PC-9 (cell line): Measurements from ENCODE around the gene MED19. TPM values are rescaled to one million over a fixed set of nuclear protein-coding genes. Genes with fewer than 3 reads are reported as not detected.
A peak's percentile ranks its signal among the peaks of the same experiment; 100 is the strongest.

Experiments
- BruUV-seq: library from RNA; stranded (reverse); fragments of 400-500 nt; replicated peaks from 2 replicates; lab custom pipeline; 2021; lab: Mats Ljungman, UMichigan
- CTCF ChIA-PET: fragments of 300-600 bp; sonication (Branson Sonifier 250); formaldehyde crosslinking; loops from one replicate; lab custom pipeline; 2022; ENCODE audit warnings: antibody characterized with exemption; lab: Charles Lee
- POLR2A ChIA-PET: fragments of 300-600 bp; sonication (Branson Sonifier 250); formaldehyde crosslinking; loops from one replicate; lab custom pipeline; 2022; ENCODE audit warnings: antibody characterized with exemption; ENCODE audit not compliant: unreplicated experiment; lab: Charles Lee
- DNase-seq, 2 experiments: peaks; one replicate each; pipeline versions ENCODE4 v3.0.0 to v3.0.0-alpha.2; 2015 to 2022; ENCODE audit warnings: mixed read lengths in 1 of 2
- H2AFZ ChIP-seq: fragments of 200-600 bp; sonication (generic); 2 replicates; pipeline ENCODE4 v1.8.1; 2017; ENCODE audit warnings: antibody characterized with exemption
- H3F3A ChIP-seq: fragments of 200-600 bp; sonication (generic); 2 replicates; pipeline ENCODE4 v1.8.1; 2017; ENCODE audit warnings: antibody characterized with exemption, mild to moderate bottlenecking, low read depth; ENCODE audit not compliant: insufficient read depth
- H3K27ac ChIP-seq: fragments of 200-600 bp; sonication (generic); 2 replicates; pipeline ENCODE4 v1.6.1; 2016; ENCODE audit warnings: mixed run types
- H3K27me3 ChIP-seq: fragments of 200-600 bp; sonication (generic); 2 replicates; pipeline ENCODE4 v1.6.1; 2016; ENCODE audit warnings: low read depth, mixed run types; ENCODE audit not compliant: insufficient read depth
- H3K36me3 ChIP-seq: fragments of 200-600 bp; sonication (generic); 2 replicates; pipeline ENCODE4 v1.6.1; 2016; ENCODE audit warnings: low read depth, mixed run types
- H3K4me1 ChIP-seq: fragments of 200-600 bp; sonication (generic); replicated peaks from 2 replicates; pipeline ENCODE4 v1.6.1; 2016; ENCODE audit warnings: mixed run types; ENCODE audit not compliant: insufficient read depth
- H3K4me2 ChIP-seq: fragments of 200-600 bp; sonication (generic); 2 replicates; pipeline ENCODE4 v1.6.1; 2017; ENCODE audit warnings: mixed run types
- H3K4me3 ChIP-seq: fragments of 200-600 bp; sonication (generic); 2 replicates; pipeline ENCODE4 v1.6.1; 2016; ENCODE audit warnings: mixed run types
- H3K79me2 ChIP-seq: fragments of 200-600 bp; sonication (generic); 2 replicates; pipeline ENCODE4 v1.6.1; 2017; ENCODE audit warnings: low read depth, mixed run types
- H3K9me2 ChIP-seq: fragments of 200-600 bp; sonication (generic); 2 replicates; pipeline ENCODE4 v1.8.1; 2017; ENCODE audit warnings: mild to moderate bottlenecking; ENCODE audit not compliant: insufficient read depth
- H3K9me3 ChIP-seq: fragments of 200-600 bp; sonication (generic); 2 replicates; pipeline ENCODE4 v1.8.1; 2016; ENCODE audit warnings: low read depth; ENCODE audit not compliant: insufficient read depth
- H4K20me1 ChIP-seq: fragments of 200-600 bp; sonication (generic); 2 replicates; pipeline ENCODE4 v1.8.1; 2017; ENCODE audit not compliant: insufficient read depth
- CTCF ChIP-seq: fragments of 200-600 bp; sonication (generic); conservative IDR thresholded peaks from 2 replicates; pipeline ENCODE4 v1.6.1; 2017; ENCODE audit warnings: mixed run types, antibody characterized with exemption, mild to moderate bottlenecking, moderate library complexity
- EZH2 ChIP-seq: fragments of 200-600 bp; sonication (generic); IDR thresholded peaks from 2 replicates; pipeline ENCODE4 v1.8.0; 2017; ENCODE audit warnings: antibody characterized with exemption, low read depth
- intact Hi-C: fragments of 100-400 bp; cut with micrococcal nuclease; formaldehyde crosslinking; loops from one replicate; pipeline ENCODE4 v1.10.0; 2022; ENCODE audit not compliant: unreplicated experiment
- total RNA-seq: library from RNA; stranded (reverse); gene quantifications from 2 replicates; pipeline ENCODE4 v1.2.3, GENCODE V29; 2021

MED19 gene
- total RNA-seq, 1 experiment from 2014 or later: 26.9 TPM

GRCh38 chr11:57663975-57664374, 48.0 kb downstream of the MED19 start:
- no peak overlapping the region for H3K4me2 ChIP-seq
- BruUV-seq: no TSS peak
- H3K9me3 ChIP-seq: no peaks in the 10 kb centered on the region
- peaks cover 34% of the 10 kb centered on the region for H3F3A ChIP-seq
- intact Hi-C loops: loop anchor here (2.0 to 10.0 kb wide), 4 partner anchors 339 to 1481 kb away; partner anchors contain the start of genes FAM111A and TNKS1BP1
- TF ChIP-seq EZH2 (no peak), CTCF (no peak)
- CTCF ChIA-PET: no interaction called here
- H3K27ac ChIP-seq: no peak overlapping the region
- H3K36me3 ChIP-seq: peaks cover 26% of the 10 kb centered on the region; the same call in 1 of the 2 replicates
- POLR2A ChIA-PET: no interaction called here
- no peak overlapping the region for H3K4me3 ChIP-seq
- no peaks in the 10 kb centered on the region for H3K27me3 ChIP-seq
- H3K4me1 ChIP-seq: peaks cover 8% of the 10 kb centered on the region
- H4K20me1 ChIP-seq: no peaks in the 10 kb centered on the region
- H3K79me2 ChIP-seq: peaks cover 22% of the 10 kb centered on the region
- H2AFZ ChIP-seq: no peak overlapping the region
- no peak for DNase-seq
- no peaks in the 10 kb centered on the region for H3K9me2 ChIP-seq

GRCh38 chr11:57662893-57663292, 49.1 kb downstream of the MED19 start:
- H3F3A ChIP-seq: peaks cover 26% of the 10 kb centered on the region; the same call in 1 of the 2 replicates
- DNase-seq: peak; percentile 63 to 66
- POLR2A ChIA-PET: interaction anchor here (0.6 kb wide), 3 partner anchors 31 to 112 kb away, joined by 3 to 6 read pairs (median 4); no protein-coding TSS in a partner anchor

GRCh38 chr11:57659669-57660068, 52.3 kb downstream of the MED19 start:
- BruUV-seq: no TSS peak
- H3K27ac ChIP-seq: no peak overlapping the region
- H3K79me2 ChIP-seq: peaks cover 27% of the 10 kb centered on the region
- no peaks in the 10 kb centered on the region for H3K9me2 ChIP-seq
- TF ChIP-seq EZH2: no peak
- TF ChIP-seq CTCF: no peak
- H4K20me1 ChIP-seq: no peaks in the 10 kb centered on the region
- peaks cover 22% of the 10 kb centered on the region; the same call in 1 of the 2 replicates for H3F3A ChIP-seq
- intact Hi-C loops: loop anchor here (5.0 to 10.0 kb wide), 4 partner anchors 127 to 1485 kb away; partner anchors contain the start of genes FAM111A, TIMM10 and TNKS1BP1
- POLR2A ChIA-PET: no interaction called here
- H3K27me3 ChIP-seq: no peaks in the 10 kb centered on the region
- H3K4me3 ChIP-seq: no peak overlapping the region
- DNase-seq: no peak
- peaks cover 7% of the 10 kb centered on the region for H3K4me1 ChIP-seq
- CTCF ChIA-PET: no interaction called here
- no peaks in the 10 kb centered on the region for H3K9me3 ChIP-seq
- H3K4me2 ChIP-seq: no peak overlapping the region
- H2AFZ ChIP-seq: no peak overlapping the region
- H3K36me3 ChIP-seq: peaks cover 26% of the 10 kb centered on the region; the same call in 1 of the 2 replicates

More at GRCh38 chr11:57662893-57663292, 49.1 kb downstream of the MED19 start:
- no peak overlapping the region for H2AFZ ChIP-seq
- H3K27ac ChIP-seq: no peak overlapping the region
- no TSS peak for BruUV-seq
- H3K9me2 ChIP-seq: no peaks in the 10 kb centered on the region
- H3K9me3 ChIP-seq: no peaks in the 10 kb centered on the region
- H3K27me3 ChIP-seq: no peaks in the 10 kb centered on the region
- no peak overlapping the region for H3K4me3 ChIP-seq
- peaks cover 8% of the 10 kb centered on the region for H3K4me1 ChIP-seq
- H3K36me3 ChIP-seq: peaks cover 26% of the 10 kb centered on the region; the same call in 1 of the 2 replicates
- CTCF ChIA-PET: interaction anchor here (0.6 to 1.5 kb wide), 4 partner anchors 137 to 861 kb away, joined by 3 to 11 read pairs (median 5); no protein-coding TSS in a partner anchor
- no peaks in the 10 kb centered on the region for H4K20me1 ChIP-seq
- TF ChIP-seq CTCF (peak; percentile 66), EZH2 (no peak)
- peaks cover 23% of the 10 kb centered on the region for H3K79me2 ChIP-seq
- no peak overlapping the region for H3K4me2 ChIP-seq
- intact Hi-C loops: loop anchor here (2.0 to 10.0 kb wide), 4 partner anchors 338 to 1482 kb away; partner anchors contain the start of genes FAM111A and TNKS1BP1
